Measurements from ENCODE around the gene NDC1.

- TF ChIP-seq CTCF (IDR thresholded peaks at IDR 0.05) = no peak
- no peak for TF ChIP-seq POLR2AphosphoS5 (IDR thresholded peaks at IDR 0.05; ENCODE audit: insufficient read depth in 1 of 2, low read depth in 1 of 2)
- TF ChIP-seq POLR2A (IDR thresholded peaks at IDR 0.05) = no peak
Measured at GRCh38 chr1:53719469-53719868, 118.6 kb downstream of the NDC1 start.
